ENCODE data around the gene CCNC. TPM values are rescaled to one million over a fixed set of nuclear protein-coding genes. Genes with fewer than 3 reads are reported as not detected.

The CCNC gene
- total and polyA plus RNA-seq, 2 of the 13 experiments (the other 11 are each of a cell fraction or from before 2014, with no cell fraction given), result 69.6 to 141 TPM

GRCh38 chr6:99607416-99608036 is 39.1 kb upstream of the CCNC start (continued):
- no peak for TF ChIP-seq ZNF407 (CRISPR knock-in tag; IDR thresholded peaks at IDR 0.05; ENCODE audit: not compliant biosample characterization)
- TF ChIP-seq SOX13 (IDR thresholded peaks at IDR 0.05), result no peak
- no peak for TF ChIP-seq SOX13 (CRISPR knock-in tag; conservative IDR thresholded peaks at IDR 0.05 in 1 of 2, IDR thresholded peaks at IDR 0.05 in 1 of 2)
